Body of pancreas (tissue), 4 donors: Measurements from ENCODE around the gene ANKRD35. TPM values are rescaled to one million over a fixed set of nuclear protein-coding genes. Genes with fewer than 3 reads are reported as not detected.
"Not testable (repeated sequence)": the region's sequence is repeated elsewhere in the genome, so short reads cannot be mapped to it uniquely, and the experiment has no call there.

Experiments used
- ATAC-seq: fragments of 150-250 bp; one replicate; pipeline ENCODE4 v1.9.1; 2016
- DNase-seq, 4 donors: peaks; one replicate each; pipeline ENCODE4 v3.0.0-alpha.2; 2019
- H3K27ac ChIP-seq, 4 donors: fragments of 200-600 bp; sonication (generic); 1 replicate in 3 of 4; 2 replicates in 1 of 4; pipeline versions ENCODE4 v1.5.1 to v1.6.1; 2016 to 2019; ENCODE audit warnings: mild to moderate bottlenecking in 1 of 4, mixed read lengths in 1 of 4, moderate library complexity in 1 of 4
- H3K27me3 ChIP-seq, 2 donors: fragments of 200-600 bp; sonication (generic); one replicate each; pipeline ENCODE4 v1.6.0; 2016; ENCODE audit warnings: mild to moderate bottlenecking in 1 of 2
- H3K36me3 ChIP-seq, 2 donors: fragments of 200-600 bp; sonication (generic); replicated peaks in 1 of 2; 2 replicates each; pipeline ENCODE4 v1.5.1; 2016; ENCODE audit warnings: low read depth in 2 of 2; ENCODE audit not compliant: insufficient read depth in 1 of 2
- H3K4me1 ChIP-seq: fragments of 200-600 bp; sonication (generic); one replicate; pipeline ENCODE4 v1.6.0; 2016
- H3K4me3 ChIP-seq, 2 donors: fragments of 200-600 bp; sonication (generic); 1 replicate in 1 of 2; 2 replicates in 1 of 2; pipeline ENCODE4 v1.5.1; 2016 to 2019
- H3K9me3 ChIP-seq, 3 donors: fragments of 200-600 bp; sonication (generic); 1 replicate in 2 of 3; 2 replicates in 1 of 3; pipeline ENCODE4 v1.5.1; 2016
- POLR2A ChIP-seq, 3 donors: fragments of 450-650 bp; IDR thresholded peaks; one replicate each; pipeline ENCODE4 v1.6.1; 2016; ENCODE audit warnings: antibody characterized with exemption in 3 of 3, mild to moderate bottlenecking in 2 of 3
- WGBS, 2 donors: methylation state at CpG; one replicate each; pipeline ENCODE4 v1.1.5; 2017; 5-methylcytosine and 5-hydroxymethylcytosine counted together
- intact Hi-C: fragments of 100-400 bp; cut with DNase I; formaldehyde crosslinking; loops from one replicate; pipeline ENCODE4 v1.15.1; 2023
- total RNA-seq, 2 donors: library from RNA; depleted of rRNA; stranded (reverse); fragments of >200 nt; gene quantifications; one replicate each; pipeline ENCODE4 v1.1.0, GENCODE V29; 2016
- TF ChIP-seq, protein P1 (sequence below), 7 experiments: fragments of 450-650 bp in 4 of 7; fragments of 200-600 bp in 3 of 7; sonication (generic) in 3 of 7; IDR thresholded peaks; one replicate each; pipeline ENCODE4 v1.5.1; 2016 to 2019; ENCODE audit warnings: antibody characterized with exemption in 7 of 7

Gene ANKRD35
- total RNA-seq, 2 donors from 2014 or later, result 0.26 to 1.3 TPM

DNA sequence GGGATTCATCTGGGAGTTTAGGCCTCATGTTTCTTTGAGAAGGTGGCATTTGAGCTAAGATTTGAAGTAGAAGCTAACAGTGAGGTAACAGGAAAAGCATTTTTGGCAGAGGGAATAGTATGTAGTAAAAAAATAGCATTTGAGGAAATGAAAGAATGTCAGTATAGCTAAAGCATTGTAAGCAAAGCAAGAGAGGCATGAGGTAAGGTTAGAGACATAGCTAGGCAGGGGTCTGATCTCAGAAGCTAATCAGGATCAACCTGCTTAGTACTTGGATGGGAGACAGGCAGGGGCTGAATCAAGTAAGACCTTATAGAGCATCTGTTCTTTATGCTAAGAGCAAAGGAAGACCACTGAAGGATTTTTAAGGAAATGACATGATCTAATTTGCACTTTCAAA is 57.7 kb downstream of the ANKRD35 start:
- Histone ChIP-seq H3K9me3 (no peaks in the 10 kb centered on the region), H3K27me3 (no peaks in the 10 kb centered on the region), H3K27ac (no peak overlapping the region), H3K36me3 (peaks cover 10 to 33% of the 10 kb centered on the region in 2 donors), H3K4me3 (no peak overlapping the region), H3K4me1 (peaks cover 14% of the 10 kb centered on the region)
- no peak for TF ChIP-seq POLR2A (IDR thresholded peaks at IDR 0.05)
- TF ChIP-seq, protein P1, sequence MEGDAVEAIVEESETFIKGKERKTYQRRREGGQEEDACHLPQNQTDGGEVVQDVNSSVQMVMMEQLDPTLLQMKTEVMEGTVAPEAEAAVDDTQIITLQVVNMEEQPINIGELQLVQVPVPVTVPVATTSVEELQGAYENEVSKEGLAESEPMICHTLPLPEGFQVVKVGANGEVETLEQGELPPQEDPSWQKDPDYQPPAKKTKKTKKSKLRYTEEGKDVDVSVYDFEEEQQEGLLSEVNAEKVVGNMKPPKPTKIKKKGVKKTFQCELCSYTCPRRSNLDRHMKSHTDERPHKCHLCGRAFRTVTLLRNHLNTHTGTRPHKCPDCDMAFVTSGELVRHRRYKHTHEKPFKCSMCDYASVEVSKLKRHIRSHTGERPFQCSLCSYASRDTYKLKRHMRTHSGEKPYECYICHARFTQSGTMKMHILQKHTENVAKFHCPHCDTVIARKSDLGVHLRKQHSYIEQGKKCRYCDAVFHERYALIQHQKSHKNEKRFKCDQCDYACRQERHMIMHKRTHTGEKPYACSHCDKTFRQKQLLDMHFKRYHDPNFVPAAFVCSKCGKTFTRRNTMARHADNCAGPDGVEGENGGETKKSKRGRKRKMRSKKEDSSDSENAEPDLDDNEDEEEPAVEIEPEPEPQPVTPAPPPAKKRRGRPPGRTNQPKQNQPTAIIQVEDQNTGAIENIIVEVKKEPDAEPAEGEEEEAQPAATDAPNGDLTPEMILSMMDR (IDR thresholded peaks at IDR 0.05), result no peak
- DNase-seq (no peak), ATAC-seq (no peak)
- intact Hi-C loops, result no loop called here

DNA sequence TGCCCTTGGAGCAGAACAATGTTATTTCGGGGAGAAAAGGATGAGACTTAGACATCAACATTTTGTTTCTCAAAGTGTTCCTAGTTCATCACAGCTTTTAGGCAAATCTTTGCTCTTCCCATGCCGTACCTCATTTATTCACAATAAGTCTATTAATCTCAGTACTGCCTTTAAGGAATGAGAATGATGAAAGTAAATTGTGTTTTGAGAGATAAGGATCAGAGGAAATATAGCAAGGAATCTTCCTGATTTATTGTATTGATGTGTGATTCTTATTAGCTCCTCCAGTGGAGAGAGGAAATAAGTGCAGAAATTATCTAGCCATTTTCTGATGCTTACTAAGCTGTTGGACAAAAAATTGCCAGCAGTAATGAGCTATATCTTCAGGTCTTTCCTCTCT is 59.6 kb downstream of the ANKRD35 start:
- no peak for DNase-seq
- 89 to 93% methylated on average over 2 of the region's 2 CpGs for WGBS, 2 donors

DNA sequence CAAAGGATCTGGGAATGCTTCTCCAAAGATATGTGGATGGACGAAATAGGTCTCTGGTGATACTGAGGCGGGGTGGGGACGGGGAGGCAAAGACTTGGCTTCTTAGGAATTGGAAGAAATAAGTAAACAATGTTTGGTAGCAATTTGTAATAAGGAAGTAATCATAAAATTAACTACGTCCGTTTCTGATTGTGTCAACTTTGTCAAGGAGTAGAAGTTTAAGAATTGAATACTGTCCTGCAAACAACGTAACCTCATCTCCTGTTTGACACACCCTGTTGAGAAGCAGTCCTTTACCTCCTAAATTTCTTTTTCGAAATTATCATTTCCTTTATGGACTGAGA is 61.2 kb downstream of the ANKRD35 start:
- Histone ChIP-seq H3K36me3 (peaks cover 10 to 24% of the 10 kb centered on the region in 2 donors), H3K4me1 (peaks cover 21% of the 10 kb centered on the region), H3K27ac (peak overlapping the region; percentile 71 to 96 (median 82)), H3K4me3 (peak overlapping the region; percentile 9 to 98), H3K27me3 (no peaks in the 10 kb centered on the region), H3K9me3 (no peaks in the 10 kb centered on the region)
- no peak for ATAC-seq
- intact Hi-C loops, result no loop called here
- WGBS, 2 donors, result 1% methylated on average over 7 of the region's 7 CpGs
- TF ChIP-seq, protein P1 (IDR thresholded peaks at IDR 0.05), result no peak
- TF ChIP-seq POLR2A (IDR thresholded peaks at IDR 0.05), result no peak
- no peak for DNase-seq

More for the DNA sequence above, 59.6 kb downstream of the ANKRD35 start:
- no peak for TF ChIP-seq POLR2A (IDR thresholded peaks at IDR 0.05)
- TF ChIP-seq, protein P1 (IDR thresholded peaks at IDR 0.05), result no peak
- Histone ChIP-seq H3K27me3 (no peaks in the 10 kb centered on the region), H3K36me3 (peaks cover 10 to 31% of the 10 kb centered on the region in 2 donors), H3K4me3 (no peak overlapping the region), H3K9me3 (no peaks in the 10 kb centered on the region), H3K4me1 (peaks cover 18% of the 10 kb centered on the region), H3K27ac (no peak overlapping the region)
- intact Hi-C loops, result no loop called here
- ATAC-seq, result no peak

DNA sequence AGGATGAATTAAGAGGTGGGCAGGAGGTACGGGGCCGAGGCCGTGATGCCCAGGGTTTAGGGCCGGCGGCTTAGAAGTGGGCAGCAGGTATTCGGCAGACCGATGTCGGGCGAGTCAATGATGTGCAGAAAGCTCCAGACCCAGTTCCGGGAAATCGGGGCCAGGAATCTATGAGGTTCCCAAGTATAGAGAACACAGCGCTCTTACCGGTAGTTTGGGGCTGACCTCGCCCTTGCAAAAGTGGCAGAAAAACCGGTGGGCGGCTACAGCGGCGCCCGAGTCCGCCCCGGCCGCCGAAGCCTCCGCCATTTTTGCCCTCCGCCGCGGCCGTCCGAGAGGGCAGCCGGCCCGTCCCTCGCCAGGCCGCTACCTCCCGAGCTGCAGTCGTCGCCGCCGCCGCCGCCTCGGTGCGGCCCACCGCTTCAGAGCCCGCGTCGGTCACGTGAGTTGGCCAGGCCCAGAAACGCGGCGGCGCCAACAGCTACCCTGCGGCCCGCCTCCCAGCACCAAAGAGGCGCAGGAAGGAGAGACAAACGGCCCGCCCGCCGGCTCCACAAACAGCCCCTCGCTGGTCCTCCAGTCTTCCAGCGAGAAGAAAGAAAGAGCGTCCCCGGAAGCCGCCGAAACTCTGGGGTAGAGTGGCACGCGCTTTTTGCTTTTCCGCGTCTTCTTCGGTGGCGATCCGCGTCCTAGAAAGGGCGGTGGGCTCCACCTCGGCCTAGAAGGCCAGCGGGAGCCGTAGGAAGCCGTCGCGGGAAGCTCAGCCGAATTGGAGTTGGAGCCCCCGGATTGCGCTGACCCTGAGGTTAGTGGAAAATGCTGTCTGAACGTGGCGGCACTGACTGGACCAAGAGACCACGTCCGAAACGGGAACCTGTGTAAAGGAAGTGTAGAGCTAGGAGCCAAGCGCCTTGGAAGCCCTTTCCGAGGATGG is 61.8 kb downstream of the ANKRD35 start, which contains the start of the genes POLR3C and RNF115:
Gene POLR3C, plus strand, starts transcription at position 636 of the 934 bp plus-strand sequence. CDS start 1,577 bp downstream, outside the sequence.
Gene RNF115, minus strand, starts transcription at position 531 of the 934 bp plus-strand sequence. Its CDS starts 222 bp downstream, at position 309.
- ATAC-seq (peak; percentile 96), DNase-seq (peak; percentile 89 to 94 (median 92))
- H3K9me3 ChIP-seq, result no peaks in the 10 kb centered on the region
- intact Hi-C loops, result no loop called here
- TF ChIP-seq, protein P1 (IDR thresholded peaks at IDR 0.05), result peak in 1 of 7 experiments; percentile 10
- peak; percentile 86 to 87 (median 86) for TF ChIP-seq POLR2A (IDR thresholded peaks at IDR 0.05)
- 0 to 4% methylated on average over 37 to 85 of the region's 89 CpGs for WGBS, 2 donors
- H3K36me3 ChIP-seq, result peaks cover 3 to 18% of the 10 kb centered on the region in 2 donors
- no peaks in the 10 kb centered on the region for H3K27me3 ChIP-seq
- peak within 1 kb of the TSS; percentile 9 to 98 for H3K4me3 ChIP-seq
- H3K27ac ChIP-seq, result peak within 1 kb of the TSS; percentile 71 to 96 (median 82)
- H3K4me1 ChIP-seq, result peaks cover 25% of the 10 kb centered on the region

DNA sequence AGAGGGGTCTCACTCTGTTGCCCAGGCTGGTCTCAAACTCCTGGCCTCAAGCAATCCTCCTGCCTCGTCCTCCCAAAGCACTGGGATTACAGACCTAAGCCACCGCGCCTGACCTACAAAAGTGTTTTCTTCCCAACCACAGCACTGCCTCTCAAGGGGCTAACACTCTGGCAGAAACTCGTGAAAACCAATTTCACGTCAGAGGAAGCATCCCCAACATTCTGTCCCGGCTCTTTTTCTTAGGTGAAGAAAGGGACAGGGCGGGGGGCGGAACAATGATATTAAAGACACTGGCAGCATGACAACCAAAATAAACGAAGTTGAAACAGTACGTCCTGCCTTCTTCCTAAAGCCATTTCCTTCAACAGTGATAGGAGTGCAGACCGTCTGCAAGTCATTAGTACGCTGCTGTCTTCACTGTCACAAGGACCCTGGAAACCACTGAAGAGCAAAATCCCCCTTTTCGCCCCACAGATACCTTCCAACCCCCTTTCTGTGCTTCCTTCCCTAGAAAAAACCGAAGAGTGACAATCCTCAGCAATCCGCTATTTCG is 62.8 kb downstream of the ANKRD35 start:
- WGBS, 2 donors, result no CpG with 5 or more reads among the region's 16 CpGs
- ATAC-seq, result not testable (repeated sequence)

DNA sequence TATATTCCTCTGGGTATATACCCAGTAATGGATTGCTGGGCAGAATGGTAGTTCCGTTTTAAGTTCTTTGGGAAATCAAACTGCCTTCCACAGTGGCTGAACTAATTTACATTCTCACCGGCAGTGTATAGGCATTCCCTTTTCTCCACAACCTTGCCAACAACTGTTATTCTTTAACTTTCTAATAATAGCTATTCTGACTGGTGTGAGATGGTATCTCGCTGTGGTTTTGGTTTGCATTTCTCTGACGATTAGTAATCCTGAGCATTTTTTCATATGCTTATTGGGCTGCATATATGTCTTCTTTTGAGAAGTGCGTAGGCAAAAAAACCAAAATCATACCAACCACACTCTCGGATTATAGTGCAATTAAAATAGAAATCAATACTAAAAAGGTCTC is 67.6 kb downstream of the ANKRD35 start:
- 3 to 17% methylated on average over 2 of the region's 6 CpGs for WGBS, 2 donors
- DNase-seq, H3K9me3 ChIP-seq, H3K4me3 ChIP-seq, H3K27ac ChIP-seq, H3K27me3 ChIP-seq, H3K36me3 ChIP-seq, intact Hi-C loops: not testable (repeated sequence)
- ATAC-seq, result peak; percentile 47
- H3K4me1 ChIP-seq, result peaks cover 10% of the 10 kb centered on the region

More for the DNA sequence above, 62.8 kb downstream of the ANKRD35 start:
- DNase-seq, H3K27me3 ChIP-seq, H3K9me3 ChIP-seq, H3K27ac ChIP-seq, intact Hi-C loops, H3K4me3 ChIP-seq: not testable (repeated sequence)
- Histone ChIP-seq H3K4me1 (peaks cover 25% of the 10 kb centered on the region), H3K36me3 (peaks cover 0 to 12% of the 10 kb centered on the region in 2 donors)
